Kidney glomerular epithelial cell (primary cell): ENCODE data around the gene MTREX.
"Not testable (repeated sequence)": the region's sequence is repeated elsewhere in the genome, so short reads cannot be mapped to it uniquely, and the experiment has no call there.

Source experiments
- DNase-seq: peaks from one replicate; lab custom pipeline; 2025; lab: John Stamatoyannopoulos, UW

The MTREX gene

GRCh38 chr5:55307383-55308253 is at the start of gene MTREX, which contains the start of gene DHX29:
Gene MTREX (plus strand): TSS chr5:55307989. CDS start chr5:55308014, 25 bp downstream.
Gene DHX29 (minus strand): TSS chr5:55307694. CDS start chr5:55307573, 121 bp downstream.
- DNase-seq, result peak; percentile 89

GRCh38 chr5:55258339-55258738 is 49.5 kb upstream of the MTREX start:
- DNase-seq, result no peak

- DNase-seq, result no peak
These were observed 31.0 kb upstream of the MTREX start for GRCh38 chr5:55276771-55277170.

GRCh38 chr5:55278778-55279177 is 29.0 kb upstream of the MTREX start:
- DNase-seq, result peak; percentile 37

- DNase-seq, result no peak
These were observed 21.3 kb upstream of the MTREX start for GRCh38 chr5:55286411-55286933.

- DNase-seq, result no peak
These were observed 18.0 kb upstream of the MTREX start for GRCh38 chr5:55289808-55290207.

GRCh38 chr5:55290991-55291390 is 16.8 kb upstream of the MTREX start:
- DNase-seq, result no peak

- DNase-seq, result no peak
These were observed 12.9 kb upstream of the MTREX start for GRCh38 chr5:55294935-55295334.

GRCh38 chr5:55300890-55301289 is 6.9 kb upstream of the MTREX start:
- DNase-seq, result no peak

- peak; percentile 82 for DNase-seq
These were observed 4.5 kb upstream of the MTREX start for GRCh38 chr5:55303238-55303690.

GRCh38 chr5:55304584-55304983 is 3.2 kb upstream of the MTREX start:
- no peak for DNase-seq

GRCh38 chr5:55305345-55305744 is 2.4 kb upstream of the MTREX start:
- DNase-seq, result no peak

GRCh38 chr5:55306641-55307382 is 977 bp upstream of the MTREX start:
- peak; percentile 32 for DNase-seq

- DNase-seq, result peak; percentile 48
These were observed 556 bp downstream of the MTREX start for GRCh38 chr5:55308254-55308836.

GRCh38 chr5:55313870-55314617 is 6.3 kb downstream of the MTREX start:
- DNase-seq, result no peak

- DNase-seq, result no peak
These were observed 8.5 kb downstream of the MTREX start for GRCh38 chr5:55316289-55316688.

- DNase-seq, result no peak
These were observed 9.0 kb downstream of the MTREX start for GRCh38 chr5:55316837-55317236.

GRCh38 chr5:55318237-55318636 is 10.4 kb downstream of the MTREX start:
- not testable (repeated sequence) for DNase-seq

GRCh38 chr5:55319491-55319890 is 11.7 kb downstream of the MTREX start:
- no peak for DNase-seq

GRCh38 chr5:55320571-55320970 is 12.8 kb downstream of the MTREX start:
- no peak for DNase-seq

GRCh38 chr5:55324006-55324405 is 16.2 kb downstream of the MTREX start:
- DNase-seq, result no peak
